Mucosa of rectum (tissue), 2 donors: ENCODE data around the gene USB1.

ENCODE experiments used
- H3K27ac ChIP-seq, 2 donors: one replicate each; pipeline ENCODE4 v1.7.0; 2013; ENCODE audit warnings: inconsistent platforms in 2 of 2, low read depth in 2 of 2, low read length in 2 of 2
- H3K27me3 ChIP-seq, 2 donors: one replicate each; pipeline ENCODE4 v1.7.0; 2013; ENCODE audit warnings: low read length in 2 of 2; ENCODE audit not compliant: control insufficient read depth in 2 of 2, insufficient read depth in 2 of 2
- H3K36me3 ChIP-seq, 2 donors: one replicate each; pipeline ENCODE4 v1.7.0; 2013; ENCODE audit warnings: low read length in 2 of 2; ENCODE audit not compliant: control insufficient read depth in 2 of 2, insufficient read depth in 2 of 2
- H3K4me1 ChIP-seq, 2 donors: one replicate each; pipeline ENCODE4 v1.7.0; 2013; ENCODE audit warnings: low read length in 2 of 2, mild to moderate bottlenecking in 1 of 2; ENCODE audit not compliant: control insufficient read depth in 2 of 2, insufficient read depth in 2 of 2
- H3K4me3 ChIP-seq, 2 donors: one replicate each; pipeline ENCODE4 v1.7.0; 2013; ENCODE audit warnings: low read length in 2 of 2
- H3K9ac ChIP-seq, 2 donors: one replicate each; pipeline ENCODE4 v1.7.0; 2013; ENCODE audit warnings: low read length in 2 of 2, low read depth in 1 of 2, mild to moderate bottlenecking in 1 of 2
- H3K9me3 ChIP-seq, 2 donors: one replicate each; pipeline ENCODE4 v1.7.0; 2013; ENCODE audit warnings: low read length in 2 of 2; ENCODE audit not compliant: control insufficient read depth in 2 of 2
- donor health status: healthy.
- donor health status: Normal muscosa, but diverticular disease.

The USB1 gene

DNA sequence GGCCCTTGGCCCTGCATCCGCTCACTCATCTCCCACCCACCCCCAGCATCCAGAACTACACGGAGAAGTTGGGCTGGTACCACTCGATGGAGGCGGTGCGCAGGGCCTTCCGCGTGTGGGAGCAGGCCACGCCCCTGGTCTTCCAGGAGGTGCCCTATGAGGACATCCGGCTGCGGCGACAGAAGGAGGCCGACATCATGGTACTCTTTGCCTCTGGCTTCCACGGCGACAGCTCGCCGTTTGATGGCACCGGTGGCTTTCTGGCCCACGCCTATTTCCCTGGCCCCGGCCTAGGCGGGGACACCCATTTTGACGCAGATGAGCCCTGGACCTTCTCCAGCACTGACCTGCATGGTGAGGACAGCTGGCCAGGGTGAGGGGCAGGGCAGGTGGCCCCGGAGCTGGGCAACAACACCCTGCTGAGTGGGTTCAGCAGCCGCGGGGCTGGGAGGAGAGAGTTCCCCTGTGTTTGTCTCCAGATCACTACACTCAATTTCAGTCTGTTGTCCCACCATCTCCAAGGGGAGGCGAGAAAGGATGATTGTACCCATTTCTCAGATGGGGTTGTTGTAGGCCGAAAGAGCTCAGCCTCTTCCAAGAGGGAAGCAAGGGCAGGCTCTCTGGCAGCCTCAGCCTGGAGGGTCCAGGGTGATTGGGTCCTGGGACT, 38.8 kb downstream of the USB1 start:
- peaks cover 52% of the 10 kb centered on the region in 2 donors for H3K36me3 ChIP-seq
- H3K9me3 ChIP-seq = no peaks in the 10 kb centered on the region
- H3K4me3 ChIP-seq = no peak overlapping the region
- no peaks in the 10 kb centered on the region for H3K4me1 ChIP-seq
- H3K27ac ChIP-seq = no peak overlapping the region
- H3K9ac ChIP-seq = no peak overlapping the region
- no peaks in the 10 kb centered on the region for H3K27me3 ChIP-seq

GRCh38 chr16:58040496-58040846, 39.3 kb downstream of the USB1 start:
- Histone ChIP-seq H3K27ac (no peak overlapping the region), H3K36me3 (peaks cover 52% of the 10 kb centered on the region in 2 donors), H3K9me3 (no peaks in the 10 kb centered on the region), H3K4me3 (no peak overlapping the region), H3K9ac (no peak overlapping the region), H3K4me1 (no peaks in the 10 kb centered on the region), H3K27me3 (no peaks in the 10 kb centered on the region)

DNA sequence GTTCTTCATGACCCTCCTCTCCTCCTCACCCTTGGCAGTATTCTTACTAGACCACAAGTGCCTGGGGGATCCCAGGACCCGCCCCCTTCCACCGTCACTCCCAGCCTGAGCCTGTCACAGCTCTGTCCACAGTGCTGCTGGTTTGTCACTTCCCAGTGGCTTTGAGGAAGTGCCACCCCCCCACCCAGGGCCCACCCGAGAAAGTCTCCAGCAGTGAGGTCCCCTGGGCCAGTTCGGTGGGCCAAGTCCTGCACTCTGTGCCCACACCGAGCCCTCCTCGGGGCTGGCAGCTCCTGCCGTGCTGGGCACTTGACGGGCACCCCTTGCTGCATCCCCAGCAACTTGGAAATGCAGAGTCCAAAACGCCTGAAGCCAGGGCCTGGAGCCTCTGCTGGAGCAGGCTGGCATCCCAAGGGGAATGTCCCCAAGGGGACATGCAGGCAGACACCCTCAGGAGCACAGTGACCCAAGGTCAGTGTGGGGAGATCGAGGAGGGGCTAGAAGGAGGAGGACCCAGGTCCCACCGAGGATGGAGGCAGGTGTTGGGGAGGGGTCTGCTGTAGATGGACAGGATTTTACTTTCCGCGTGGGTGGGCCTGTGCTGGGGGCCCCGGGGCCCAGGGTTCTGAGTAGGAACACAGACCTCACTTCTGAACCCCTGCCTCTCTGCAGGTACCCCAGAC, 39.9 kb downstream of the USB1 start:
- no peaks in the 10 kb centered on the region for H3K27me3 ChIP-seq
- H3K9me3 ChIP-seq = no peaks in the 10 kb centered on the region
- H3K4me3 ChIP-seq = no peak overlapping the region
- peaks cover 52% of the 10 kb centered on the region in 2 donors for H3K36me3 ChIP-seq
- no peak overlapping the region for H3K27ac ChIP-seq
- H3K9ac ChIP-seq = no peak overlapping the region
- no peaks in the 10 kb centered on the region for H3K4me1 ChIP-seq

DNA sequence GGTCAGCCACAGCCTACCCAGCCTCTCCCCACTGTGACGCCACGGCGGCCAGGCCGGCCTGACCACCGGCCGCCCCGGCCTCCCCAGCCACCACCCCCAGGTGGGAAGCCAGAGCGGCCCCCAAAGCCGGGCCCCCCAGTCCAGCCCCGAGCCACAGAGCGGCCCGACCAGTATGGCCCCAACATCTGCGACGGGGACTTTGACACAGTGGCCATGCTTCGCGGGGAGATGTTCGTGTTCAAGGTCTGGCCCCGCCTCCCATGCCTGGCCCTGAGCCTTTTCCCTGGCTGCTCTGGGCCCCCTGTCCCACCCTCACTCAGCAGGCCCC, 40.4 kb downstream of the USB1 start:
- no peaks in the 10 kb centered on the region for H3K27me3 ChIP-seq
- no peak overlapping the region for H3K4me3 ChIP-seq
- H3K36me3 ChIP-seq = peaks cover 52% of the 10 kb centered on the region in 2 donors
- peaks cover under 1 to 1% of the 10 kb centered on the region in 2 donors for H3K4me1 ChIP-seq
- H3K9ac ChIP-seq = no peak overlapping the region
- no peaks in the 10 kb centered on the region for H3K9me3 ChIP-seq
- no peak overlapping the region for H3K27ac ChIP-seq

GRCh38 chr16:58042001-58042885, 41.0 kb downstream of the USB1 start:
- Histone ChIP-seq H3K27me3 (no peaks in the 10 kb centered on the region), H3K36me3 (peaks cover 50 to 52% of the 10 kb centered on the region in 2 donors), H3K27ac (no peak overlapping the region), H3K9ac (no peak overlapping the region), H3K4me1 (peaks cover 7% of the 10 kb centered on the region in 2 donors), H3K9me3 (no peaks in the 10 kb centered on the region), H3K4me3 (no peak overlapping the region)

GRCh38 chr16:58042886-58043515, 41.8 kb downstream of the USB1 start:
- peaks cover 10 to 11% of the 10 kb centered on the region in 2 donors for H3K4me1 ChIP-seq
- H3K9me3 ChIP-seq = no peaks in the 10 kb centered on the region
- no peak overlapping the region for H3K9ac ChIP-seq
- no peaks in the 10 kb centered on the region for H3K27me3 ChIP-seq
- H3K4me3 ChIP-seq = no peak overlapping the region
- no peak overlapping the region for H3K27ac ChIP-seq
- peaks cover 42 to 47% of the 10 kb centered on the region in 2 donors for H3K36me3 ChIP-seq

DNA sequence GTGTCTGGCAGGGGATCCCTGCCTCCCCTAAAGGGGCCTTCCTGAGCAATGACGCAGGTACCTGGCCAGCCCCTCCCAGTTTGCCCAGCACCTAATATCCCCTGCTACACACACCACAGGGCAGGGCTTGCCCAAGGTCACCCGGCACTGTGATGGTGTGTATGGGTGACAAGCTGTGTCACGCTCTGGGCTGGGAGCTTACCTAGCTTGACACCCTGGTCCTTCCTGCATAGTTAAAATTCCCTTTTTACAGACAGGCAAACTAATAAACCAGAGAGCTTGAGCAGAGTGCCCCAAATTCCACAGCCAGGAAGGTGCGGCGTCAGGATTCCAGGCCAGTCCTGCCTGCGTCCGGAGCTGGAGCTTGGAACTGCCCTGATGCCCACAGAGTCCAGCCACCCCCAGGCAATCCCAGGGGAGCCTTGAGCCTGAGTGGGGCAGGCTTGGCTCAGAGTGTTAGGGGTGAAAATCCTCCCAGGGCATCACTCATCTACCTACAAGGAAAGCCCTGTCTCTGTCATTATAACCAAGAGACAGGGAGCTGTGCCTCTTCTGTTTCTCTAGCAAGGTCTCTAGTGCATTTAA, 42.5 kb downstream of the USB1 start:
- Histone ChIP-seq H3K9ac (no peak overlapping the region), H3K27ac (no peak overlapping the region), H3K36me3 (peaks cover 36 to 41% of the 10 kb centered on the region in 2 donors), H3K27me3 (no peaks in the 10 kb centered on the region), H3K4me3 (no peak overlapping the region), H3K4me1 (peaks cover 10 to 11% of the 10 kb centered on the region in 2 donors), H3K9me3 (no peaks in the 10 kb centered on the region)

GRCh38 chr16:58044266-58045019, 43.2 kb downstream of the USB1 start:
- Histone ChIP-seq H3K9me3 (no peaks in the 10 kb centered on the region), H3K36me3 (peaks cover 31 to 38% of the 10 kb centered on the region in 2 donors), H3K4me1 (peaks cover 10 to 11% of the 10 kb centered on the region in 2 donors), H3K27ac (no peak overlapping the region), H3K27me3 (no peaks in the 10 kb centered on the region), H3K9ac (no peak overlapping the region), H3K4me3 (no peak overlapping the region)

- H3K4me1 ChIP-seq = peaks cover 10 to 11% of the 10 kb centered on the region in 2 donors
- H3K9me3 ChIP-seq = no peaks in the 10 kb centered on the region
- no peak overlapping the region for H3K27ac ChIP-seq
- no peak overlapping the region for H3K4me3 ChIP-seq
- H3K27me3 ChIP-seq = no peaks in the 10 kb centered on the region
- H3K9ac ChIP-seq = no peak overlapping the region
- peaks cover 30 to 33% of the 10 kb centered on the region in 2 donors for H3K36me3 ChIP-seq
These were observed 43.9 kb downstream of the USB1 start for GRCh38 chr16:58045096-58045495.
